GM12865 (cell line): ENCODE data around the gene MLX.
"Not testable (repeated sequence)": the region's sequence is repeated elsewhere in the genome, so short reads cannot be mapped to it uniquely, and the experiment has no call there.

Experiments
- DNase-seq: peaks from one replicate; pipeline ENCODE4 v3.0.0; 2010; ENCODE audit warnings: low read depth
- H3K4me3 ChIP-seq: 2 replicates; pipeline ENCODE4 v1.5.1; 2011; ENCODE audit warnings: mild to moderate bottlenecking, low read depth, low read length, control low read depth
- CTCF ChIP-seq: IDR thresholded peaks from 2 replicates; pipeline ENCODE4 v1.5.1; 2011; ENCODE audit warnings: low read length, control low read depth, low read depth, inconsistent platforms; ENCODE audit not compliant: insufficient read depth; ENCODE audit errors: missing control alignments

MLX gene

GRCh38 chr17:42617956-42618431 lies 51.1 kb downstream of the MLX start:
- peak overlapping the region; percentile 62 for H3K4me3 ChIP-seq
- TF ChIP-seq CTCF = no peak
- DNase-seq = peak; percentile 83

- DNase-seq = peak; percentile 97
- peak overlapping the region; percentile 62 for H3K4me3 ChIP-seq
- peak; percentile 24 for TF ChIP-seq CTCF
Measured at GRCh38 chr17:42618442-42619150, 51.7 kb downstream of the MLX start.

- H3K4me3 ChIP-seq, DNase-seq: not testable (repeated sequence)
Measured at GRCh38 chr17:42621987-42622386, 55.1 kb downstream of the MLX start.
